ENCODE measurements around the gene LIX1. TPM values are rescaled to one million over a fixed set of nuclear protein-coding genes. Genes with fewer than 3 reads are reported as not detected.

Gene LIX1
- total RNA-seq, 2 experiments from 2014 or later, result not detected

DNA sequence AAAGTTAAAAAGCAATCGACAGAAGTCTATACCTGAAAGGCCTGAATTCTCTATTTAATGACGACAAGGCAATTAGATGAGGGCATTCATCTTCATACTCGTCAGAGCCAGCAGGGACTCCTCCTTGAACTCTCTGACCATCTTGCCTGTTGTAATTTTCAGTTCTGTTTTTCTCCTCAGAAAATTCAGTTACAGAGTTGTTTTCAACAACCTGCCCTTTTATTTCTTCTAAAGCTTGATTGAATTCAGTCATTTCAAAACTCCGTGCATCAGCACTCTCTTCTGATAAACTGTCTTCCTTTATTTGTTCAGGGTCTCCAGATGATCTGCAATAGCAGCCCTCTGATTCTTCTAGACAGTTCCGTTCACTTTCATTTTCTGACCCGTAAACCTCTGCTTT lies 25.0 kb upstream of the LIX1 start:
- DNase-seq, result no peak
- intact Hi-C loops (cut with DNase I, micrococcal nuclease), result no loop called here
- H3K36me3 Mint-ChIP-seq (ENCODE audit: low read depth), result peaks cover 32% of the 10 kb centered on the region
- peak overlapping the region; percentile 0 for H3K4me3 Mint-ChIP-seq
- H3K27me3 Mint-ChIP-seq, result no peaks in the 10 kb centered on the region
- ChIA-PET CTCF (interaction anchor here (12.5 kb wide), 1 partner anchor 300 kb away, joined by 160 read pairs; no protein-coding TSS in a partner anchor), POLR2A (interaction anchor here (0.5 kb wide), 1 partner anchor 432 kb away, joined by 3 read pairs; no protein-coding TSS in a partner anchor)
- peak; percentile 36 for ATAC-seq
- no peaks in the 10 kb centered on the region for H3K9me3 Mint-ChIP-seq (ENCODE audit: low read depth)
- H3K27ac Mint-ChIP-seq, result peak overlapping the region; percentile 81
- H3K4me1 Mint-ChIP-seq, result peaks cover 30% of the 10 kb centered on the region

DNA sequence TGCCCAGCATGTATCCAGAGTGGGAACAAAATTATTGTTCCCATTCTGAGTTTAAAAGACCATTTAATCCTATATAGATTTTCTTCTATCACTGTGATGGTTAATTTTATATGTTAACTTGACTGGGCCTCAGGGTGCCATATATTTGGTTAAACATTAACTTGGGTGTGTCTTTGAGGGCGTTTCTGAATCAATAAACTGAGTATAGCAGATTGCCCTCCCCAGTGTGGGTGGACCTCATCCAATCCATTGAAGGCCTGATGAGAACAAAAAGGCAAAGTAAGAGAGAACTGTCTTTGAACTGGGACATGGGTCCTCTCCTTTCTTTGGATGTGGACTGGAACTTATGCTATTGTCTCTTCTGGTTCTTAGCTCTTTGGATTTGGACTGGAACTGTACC lies 23.3 kb upstream of the LIX1 start:
- Mint-ChIP-seq H3K36me3 (ENCODE audit: low read depth) (peaks cover 23% of the 10 kb centered on the region), H3K4me1 (peaks cover 25% of the 10 kb centered on the region), H3K9me3 (ENCODE audit: low read depth) (no peaks in the 10 kb centered on the region), H3K27me3 (no peaks in the 10 kb centered on the region), H3K27ac (peak overlapping the region; percentile 79), H3K4me3 (no peak overlapping the region)
- DNase-seq (no peak), ATAC-seq (no peak)
- ChIA-PET POLR2A (no interaction called here), CTCF (interaction anchor here (0.6 to 12.5 kb wide), 8 partner anchors 10 to 1604 kb away, joined by 3 to 160 read pairs (median 4); no protein-coding TSS in a partner anchor)
- intact Hi-C loops (cut with DNase I, micrococcal nuclease), result no loop called here

DNA sequence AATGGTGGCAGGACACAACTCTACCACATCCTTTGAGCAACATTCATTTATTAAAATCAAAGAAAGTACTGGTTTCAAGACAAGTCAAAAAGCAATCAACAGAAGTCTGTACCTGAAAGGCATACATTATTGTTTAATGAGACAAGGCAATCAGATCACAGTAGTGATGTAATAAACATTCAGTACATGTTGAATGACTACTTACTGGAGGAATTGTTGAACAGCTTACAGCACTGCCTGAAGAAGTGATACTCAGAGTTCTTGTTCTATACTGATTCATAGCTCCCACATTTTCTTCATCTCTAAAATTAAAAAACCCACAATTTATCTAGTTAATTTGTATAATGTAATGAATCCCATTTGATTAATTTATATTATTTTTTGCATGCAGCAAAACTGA lies 22.4 kb upstream of the LIX1 start:
- no peak overlapping the region for H3K4me3 Mint-ChIP-seq
- DNase-seq (no peak), ATAC-seq (peak; percentile 70)
- no peak overlapping the region for H3K27ac Mint-ChIP-seq
- POLR2A ChIA-PET, result no interaction called here
- intact Hi-C loops (cut with DNase I, micrococcal nuclease), result loop anchor here in 1 of 2 experiments (5.0 kb wide), 2 partner anchors 228 to 358 kb away; partner anchors contain the start of genes ERAP1 and LNPEP
- H3K4me1 Mint-ChIP-seq, result peaks cover 25% of the 10 kb centered on the region
- CTCF ChIA-PET, result interaction anchor here (0.7 to 12.5 kb wide), 16 partner anchors 8 to 550 kb away, joined by 3 to 160 read pairs (median 5); no protein-coding TSS in a partner anchor
- H3K9me3 Mint-ChIP-seq (ENCODE audit: low read depth), result no peaks in the 10 kb centered on the region
- H3K36me3 Mint-ChIP-seq (ENCODE audit: low read depth), result peaks cover 28% of the 10 kb centered on the region
- no peaks in the 10 kb centered on the region for H3K27me3 Mint-ChIP-seq

DNA sequence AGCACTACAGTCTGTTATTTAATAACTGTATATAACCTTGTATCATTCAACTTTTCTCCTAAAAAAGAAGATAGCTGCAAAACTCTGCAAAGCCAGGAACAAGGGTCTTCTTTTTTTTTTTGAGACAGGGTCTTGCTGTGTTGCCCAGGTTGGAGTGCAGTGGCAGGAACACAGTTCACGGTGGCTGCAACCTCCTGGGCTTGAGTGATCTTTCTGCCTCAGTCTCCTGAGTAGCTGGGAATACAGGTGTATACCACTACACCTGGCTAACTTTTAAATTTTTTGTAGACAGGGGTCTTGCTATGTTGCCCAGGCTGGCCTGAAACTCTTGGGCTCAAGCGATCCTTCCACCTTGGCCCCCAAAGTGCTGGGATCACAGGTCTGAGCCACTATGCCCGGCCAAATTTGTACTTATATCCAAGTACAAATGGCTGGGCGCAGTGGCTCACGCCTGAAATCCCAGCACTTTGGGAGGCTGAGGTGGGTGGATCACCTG lies 21.4 kb upstream of the LIX1 start:
- DNase-seq (no peak), ATAC-seq (no peak)
- Mint-ChIP-seq H3K27me3 (no peaks in the 10 kb centered on the region), H3K27ac (no peak overlapping the region), H3K36me3 (ENCODE audit: low read depth) (peaks cover 33% of the 10 kb centered on the region), H3K4me3 (no peak overlapping the region), H3K9me3 (ENCODE audit: low read depth) (no peaks in the 10 kb centered on the region), H3K4me1 (peaks cover 25% of the 10 kb centered on the region)
- ChIA-PET POLR2A (no interaction called here), CTCF (interaction anchor here (0.6 to 12.5 kb wide), 27 partner anchors 9 to 549 kb away, joined by 3 to 160 read pairs (median 5); partner anchors contain the start of genes LIX1 and RIOK2)
- intact Hi-C loops (cut with DNase I, micrococcal nuclease), result loop anchor here (2.0 to 5.0 kb wide), 6 partner anchors 167 to 551 kb away; partner anchors contain the start of genes ERAP1 (in 2 of the 2) and LNPEP (in 1 of the 2)

DNA sequence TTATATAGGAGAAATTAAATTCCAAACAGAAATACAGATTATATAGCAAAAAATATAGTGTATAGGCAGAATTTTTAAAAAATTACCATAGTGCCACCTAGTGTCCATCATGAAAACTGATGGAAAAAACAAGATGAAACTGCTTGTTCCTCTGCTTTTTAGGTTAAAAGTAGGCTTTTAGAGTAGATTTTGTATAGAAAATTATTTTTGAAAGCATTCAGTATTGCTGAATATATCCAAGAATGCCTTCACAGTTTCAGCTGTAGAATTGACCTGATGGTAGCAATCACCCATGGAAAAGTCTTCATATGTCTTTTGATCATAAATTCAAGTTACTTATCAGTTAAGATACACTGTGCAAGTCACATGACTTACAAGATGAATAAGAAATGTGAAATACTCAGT lies 21.0 kb upstream of the LIX1 start:
- ChIA-PET CTCF (interaction anchor here (0.6 to 12.5 kb wide), 27 partner anchors 10 to 549 kb away, joined by 3 to 160 read pairs (median 5); partner anchors contain the start of genes LIX1 and RIOK2), POLR2A (no interaction called here)
- intact Hi-C loops (cut with DNase I, micrococcal nuclease), result loop anchor here (2.0 to 5.0 kb wide), 6 partner anchors 167 to 551 kb away; partner anchors contain the start of genes ERAP1 (in 2 of the 2) and LNPEP (in 1 of the 2)
- H3K27ac Mint-ChIP-seq, result no peak overlapping the region
- no peaks in the 10 kb centered on the region for H3K27me3 Mint-ChIP-seq
- peaks cover 22% of the 10 kb centered on the region for H3K4me1 Mint-ChIP-seq
- H3K4me3 Mint-ChIP-seq, result no peak overlapping the region
- peaks cover 2% of the 10 kb centered on the region for H3K9me3 Mint-ChIP-seq (ENCODE audit: low read depth)
- peaks cover 36% of the 10 kb centered on the region for H3K36me3 Mint-ChIP-seq (ENCODE audit: low read depth)
- DNase-seq (no peak), ATAC-seq (no peak)

DNA sequence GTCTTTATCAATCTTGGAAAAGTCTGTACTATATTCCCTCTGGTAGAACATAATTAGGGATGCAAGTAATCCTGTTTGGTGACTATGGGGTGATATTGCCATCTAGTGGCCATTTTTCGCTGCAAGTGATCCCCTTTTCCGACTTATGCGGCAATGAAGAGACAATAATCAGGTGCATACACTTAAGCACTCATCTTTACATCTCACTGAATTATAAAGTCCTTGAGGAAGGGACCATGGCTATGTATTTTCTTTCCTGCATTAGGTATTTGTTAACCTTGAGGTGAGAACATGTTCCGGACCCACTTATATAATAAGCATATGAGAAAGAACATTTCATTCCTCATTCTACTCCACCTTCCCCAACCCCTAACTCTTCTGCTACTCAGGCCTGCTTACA lies 19.6 kb upstream of the LIX1 start:
- peaks cover 16% of the 10 kb centered on the region for H3K4me1 Mint-ChIP-seq

DNA sequence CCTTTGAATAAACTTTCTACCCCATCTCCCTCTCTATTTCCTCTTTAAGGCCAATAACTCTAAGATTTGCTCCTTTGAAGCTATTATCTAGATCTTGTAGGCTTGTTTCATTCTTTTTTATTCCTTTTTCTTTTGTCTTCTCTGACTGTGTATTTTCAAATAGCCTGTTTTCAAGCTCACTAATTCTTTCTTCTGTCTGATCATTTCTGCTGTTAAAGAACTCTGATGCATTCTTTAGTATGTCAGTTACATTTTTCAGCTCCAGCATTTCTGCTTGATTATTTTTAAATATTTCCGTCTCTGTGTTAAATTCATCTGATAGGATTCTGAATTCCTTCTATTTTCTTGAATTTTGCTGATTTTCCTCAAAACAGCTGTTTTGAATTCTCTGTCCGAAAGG lies 15.3 kb upstream of the LIX1 start:
- ChIA-PET POLR2A (interaction anchor here (0.7 kb wide), 1 partner anchor 118 kb away, joined by 3 read pairs; no protein-coding TSS in a partner anchor), CTCF (interaction anchor here (0.6 to 12.5 kb wide), 5 partner anchors 10 to 1639 kb away, joined by 3 to 160 read pairs (median 4); no protein-coding TSS in a partner anchor)
- Mint-ChIP-seq H3K4me3 (no peak overlapping the region), H3K36me3 (ENCODE audit: low read depth) (peaks cover 29% of the 10 kb centered on the region), H3K27me3 (no peaks in the 10 kb centered on the region), H3K27ac (no peak overlapping the region), H3K4me1 (peaks cover 2% of the 10 kb centered on the region), H3K9me3 (ENCODE audit: low read depth) (peaks cover 16% of the 10 kb centered on the region)
- intact Hi-C loops (cut with DNase I, micrococcal nuclease), result no loop called here
- DNase-seq (no peak), ATAC-seq (no peak)

More for the DNA sequence above, 19.6 kb upstream of the LIX1 start:
- Mint-ChIP-seq H3K27ac (no peak overlapping the region), H3K27me3 (no peaks in the 10 kb centered on the region), H3K36me3 (ENCODE audit: low read depth) (peaks cover 42% of the 10 kb centered on the region), H3K9me3 (ENCODE audit: low read depth) (peaks cover 14% of the 10 kb centered on the region), H3K4me3 (no peak overlapping the region)
- POLR2A ChIA-PET, result no interaction called here
- peak; percentile 49 for ATAC-seq
- intact Hi-C loops (cut with DNase I, micrococcal nuclease), result loop anchor here (1.0 to 5.0 kb wide), 10 partner anchors 165 to 549 kb away; partner anchors contain the start of genes ERAP1 (in 2 of the 2) and LNPEP (in 1 of the 2)
- DNase-seq, result peak; percentile 70
- CTCF ChIA-PET, result interaction anchor here (0.6 to 12.5 kb wide), 83 partner anchors 11 to 1857 kb away, joined by 3 to 160 read pairs (median 5); partner anchors contain the start of genes ERAP2, LIX1 and LNPEP

DNA sequence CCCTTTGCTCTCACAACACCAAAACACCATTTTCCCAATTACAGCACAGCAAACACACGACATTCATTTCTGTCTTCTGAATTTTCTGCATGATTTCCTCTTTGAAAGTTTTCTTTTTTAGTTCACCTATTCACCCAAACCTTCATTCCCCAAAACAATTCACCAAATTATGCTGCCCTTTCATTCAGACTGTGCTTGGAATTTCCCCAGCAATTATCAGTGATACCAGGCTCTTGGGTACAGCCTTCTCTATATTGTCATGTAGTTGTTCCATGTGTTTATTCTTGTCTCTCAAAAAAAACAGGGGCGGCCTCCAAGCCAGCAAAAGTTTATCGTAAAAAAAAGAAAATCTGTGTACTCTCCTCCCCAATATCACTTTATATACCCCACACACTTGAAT lies 9.0 kb upstream of the LIX1 start:
- ChIA-PET CTCF (interaction anchor here (0.7 to 5.3 kb wide), 3 partner anchors 8 to 815 kb away, joined by 3 to 42 read pairs (median 5); partner anchors contain the start of gene LIX1), POLR2A (no interaction called here)
- intact Hi-C loops (cut with DNase I, micrococcal nuclease), result no loop called here
- no peak overlapping the region for H3K27ac Mint-ChIP-seq
- H3K4me1 Mint-ChIP-seq, result no peaks in the 10 kb centered on the region
- no peaks in the 10 kb centered on the region for H3K27me3 Mint-ChIP-seq
- no peak for DNase-seq
- H3K4me3 Mint-ChIP-seq, result no peak overlapping the region
- peaks cover under 1% of the 10 kb centered on the region for H3K9me3 Mint-ChIP-seq (ENCODE audit: low read depth)
- H3K36me3 Mint-ChIP-seq (ENCODE audit: low read depth), result no peaks in the 10 kb centered on the region
- no peak for ATAC-seq

DNA sequence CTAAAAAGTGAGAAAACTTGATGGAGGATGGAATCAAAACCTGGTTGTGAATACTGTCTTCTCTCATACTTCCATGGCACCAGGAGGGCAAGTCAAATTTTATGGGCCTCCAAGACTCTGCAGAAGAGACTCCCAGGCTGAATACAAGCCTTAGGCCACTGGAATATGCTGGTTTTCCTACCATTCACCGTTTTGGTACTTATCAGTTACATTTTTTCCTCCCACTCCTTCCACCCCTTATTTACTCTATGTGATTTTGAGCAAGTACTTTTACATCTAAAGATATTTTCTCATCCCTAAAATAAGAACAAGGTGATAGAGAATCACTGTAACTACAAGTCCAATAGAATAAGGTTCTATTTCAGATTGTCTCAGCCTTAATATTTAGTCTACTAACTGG lies 8.0 kb upstream of the LIX1 start:
- Mint-ChIP-seq H3K27ac (no peak overlapping the region), H3K4me1 (no peaks in the 10 kb centered on the region), H3K27me3 (no peaks in the 10 kb centered on the region), H3K36me3 (ENCODE audit: low read depth) (no peaks in the 10 kb centered on the region), H3K9me3 (ENCODE audit: low read depth) (no peaks in the 10 kb centered on the region), H3K4me3 (no peak overlapping the region)
- POLR2A ChIA-PET, result no interaction called here
- intact Hi-C loops (cut with DNase I, micrococcal nuclease), result no loop called here
- DNase-seq (no peak), ATAC-seq (no peak)
- CTCF ChIA-PET, result interaction anchor here (0.6 to 5.3 kb wide), 4 partner anchors 9 to 17 kb away, joined by 3 to 42 read pairs (median 10); no protein-coding TSS in a partner anchor

DNA sequence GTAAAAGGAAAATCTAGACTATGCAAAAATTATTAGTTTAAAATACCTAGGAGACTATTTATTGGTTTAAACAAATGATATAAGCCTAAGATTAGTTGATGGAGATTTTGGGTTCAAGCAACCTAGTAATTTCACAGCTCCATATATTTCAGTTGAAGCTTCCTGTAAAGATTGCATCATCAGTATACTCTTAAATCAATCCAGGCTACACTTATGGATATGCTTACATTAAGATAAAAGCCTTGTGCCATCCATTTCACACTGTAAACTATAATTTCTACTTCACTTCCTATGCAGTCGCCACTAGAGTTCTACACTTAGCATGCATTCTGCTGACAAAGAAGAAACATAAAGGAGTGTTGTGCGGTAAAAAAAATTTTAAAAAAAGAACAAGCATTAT lies 7.3 kb upstream of the LIX1 start:
- Mint-ChIP-seq H3K36me3 (ENCODE audit: low read depth) (no peaks in the 10 kb centered on the region), H3K4me1 (no peaks in the 10 kb centered on the region), H3K27ac (no peak overlapping the region), H3K27me3 (no peaks in the 10 kb centered on the region), H3K4me3 (no peak overlapping the region), H3K9me3 (ENCODE audit: low read depth) (no peaks in the 10 kb centered on the region)
- ATAC-seq (no peak), DNase-seq (no peak)
- POLR2A ChIA-PET, result no interaction called here
- intact Hi-C loops (cut with DNase I, micrococcal nuclease), result no loop called here
- CTCF ChIA-PET, result interaction anchor here (1.5 to 5.3 kb wide), 4 partner anchors 9 to 281 kb away, joined by 4 to 42 read pairs (median 12); no protein-coding TSS in a partner anchor

DNA sequence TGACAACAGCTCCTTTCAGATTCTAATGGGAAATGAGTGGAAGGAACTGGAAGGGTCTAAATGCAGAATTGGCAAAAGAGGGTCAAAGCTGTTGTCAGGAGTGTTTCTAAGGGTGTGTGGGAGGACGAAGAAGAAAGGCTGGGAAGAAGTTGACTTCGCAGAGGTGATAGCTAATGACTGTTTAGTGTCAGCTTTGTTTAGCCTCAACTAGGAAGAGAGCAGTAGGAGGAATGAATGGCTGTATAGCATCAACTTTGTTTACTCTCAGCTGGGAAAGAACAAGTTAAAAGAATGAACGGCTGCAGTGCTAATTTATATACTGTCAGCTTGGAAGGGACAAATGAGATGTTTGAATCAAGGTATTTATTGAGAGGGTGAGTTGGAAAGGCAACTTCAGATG lies 5.9 kb upstream of the LIX1 start:
- POLR2A ChIA-PET, result interaction anchor here (0.7 kb wide), 1 partner anchor 267 kb away, joined by 3 read pairs; no protein-coding TSS in a partner anchor
- Mint-ChIP-seq H3K36me3 (ENCODE audit: low read depth) (no peaks in the 10 kb centered on the region), H3K4me3 (no peak overlapping the region), H3K4me1 (no peaks in the 10 kb centered on the region), H3K9me3 (ENCODE audit: low read depth) (no peaks in the 10 kb centered on the region), H3K27ac (no peak overlapping the region), H3K27me3 (no peaks in the 10 kb centered on the region)
- ATAC-seq (no peak), DNase-seq (no peak)
- intact Hi-C loops (cut with DNase I, micrococcal nuclease), result no loop called here
- CTCF ChIA-PET, result interaction anchor here (1.0 to 5.3 kb wide), 6 partner anchors 10 to 279 kb away, joined by 3 to 42 read pairs (median 7); no protein-coding TSS in a partner anchor

All from activated CD4-positive, alpha-beta T cell treated with anti-CD3 and anti-CD28 coated beads for 36 hours (primary cell).